CD14-positive monocyte (primary cell): Measurements from ENCODE around the gene ANXA1. TPM values are rescaled to one million over a fixed set of nuclear protein-coding genes. Genes with fewer than 3 reads are reported as not detected.

Experiments used
- DNase-seq, 3 donors: peaks; one replicate each; pipeline ENCODE4 v3.0.0-alpha.2; 2011 to 2022
- H2AFZ ChIP-seq: 2 replicates; pipeline ENCODE4 v1.6.0; 2012; ENCODE audit warnings: mild to moderate bottlenecking, low read depth, low read length, inconsistent platforms; ENCODE audit not compliant: insufficient read depth, poor library complexity, severe bottlenecking
- H3K27ac ChIP-seq, 2 donors: 1 replicate in 1 of 2; 2 replicates in 1 of 2; pipeline ENCODE4 v1.5.1; 2012 to 2013; ENCODE audit warnings: low read length in 2 of 2, control low read depth in 1 of 2, inconsistent platforms in 1 of 2, low read depth in 1 of 2, mild to moderate bottlenecking in 1 of 2
- H3K27me3 ChIP-seq, 2 donors: one replicate each; pipeline versions ENCODE4 v1.6.0 to v1.6.1; 2011 to 2013; ENCODE audit warnings: low read length in 2 of 2; ENCODE audit not compliant: control insufficient read depth in 2 of 2, insufficient read depth in 2 of 2
- H3K36me3 ChIP-seq, 2 donors: replicated peaks in 1 of 2; 1 replicate in 1 of 2; 2 replicates in 1 of 2; pipeline versions ENCODE4 v1.5.1 to v1.6.1; 2012 to 2013; ENCODE audit warnings: low read length in 2 of 2, control low read depth in 1 of 2, inconsistent platforms in 1 of 2, mild to moderate bottlenecking in 1 of 2; ENCODE audit not compliant: insufficient read depth in 2 of 2, control insufficient read depth in 1 of 2
- H3K4me1 ChIP-seq, 2 donors: 1 replicate in 1 of 2; 2 replicates in 1 of 2; pipeline versions ENCODE4 v1.5.1 to v1.6.1; 2012 to 2013; ENCODE audit warnings: low read length in 2 of 2, control low read depth in 1 of 2, inconsistent platforms in 1 of 2, mild to moderate bottlenecking in 1 of 2, moderate library complexity in 1 of 2; ENCODE audit not compliant: insufficient read depth in 2 of 2, control insufficient read depth in 1 of 2
- H3K4me2 ChIP-seq: replicated peaks from 2 replicates; pipeline ENCODE3; 2012; ENCODE audit warnings: low read length, moderate library complexity, mild to moderate bottlenecking; ENCODE audit not compliant: poor library complexity, severe bottlenecking; ENCODE audit errors: extremely low read depth
- H3K4me3 ChIP-seq, 3 experiments: fragments of 200-600 bp in 1 of 3; sonication (generic) in 1 of 3; replicated peaks in 1 of 3; 1 replicate in 2 of 3; 2 replicates in 1 of 3; pipeline ENCODE4 v1.5.1; 2011 to 2013; ENCODE audit warnings: low read length in 3 of 3, mild to moderate bottlenecking in 3 of 3, control low read depth in 2 of 3, low read depth in 2 of 3, inconsistent platforms in 1 of 3, moderate library complexity in 1 of 3
- H3K79me2 ChIP-seq: 2 replicates; pipeline ENCODE4 v1.6.0; 2012; ENCODE audit warnings: mild to moderate bottlenecking, control low read depth, inconsistent platforms, low read length, moderate library complexity; ENCODE audit not compliant: insufficient read depth
- H3K9ac ChIP-seq: 2 replicates; pipeline ENCODE4 v1.6.0; 2017; ENCODE audit warnings: low read length, mild to moderate bottlenecking; ENCODE audit not compliant: insufficient read depth, poor library complexity, severe bottlenecking
- H3K9me3 ChIP-seq, 2 donors: replicated peaks in 1 of 2; 1 replicate in 1 of 2; 2 replicates in 1 of 2; pipeline versions ENCODE4 v1.5.1 to v1.6.1; 2012 to 2013; ENCODE audit warnings: low read length in 2 of 2, control low read depth in 1 of 2; ENCODE audit not compliant: control insufficient read depth in 1 of 2, insufficient read depth in 1 of 2
- H4K20me1 ChIP-seq: 2 replicates; pipeline ENCODE4 v1.6.0; 2012; ENCODE audit warnings: mild to moderate bottlenecking, low read length, control low read depth, moderate library complexity; ENCODE audit not compliant: insufficient read depth
- H3K27ac Mint-ChIP-seq, 7 donors: one replicate each; pipeline ENCODE4 v1.8.0; 2020; ENCODE audit warnings: mild to moderate bottlenecking in 7 of 7, mixed read lengths in 7 of 7, moderate library complexity in 6 of 7, inconsistent platforms in 2 of 7
- H3K27me3 Mint-ChIP-seq, 3 donors: one replicate each; pipeline ENCODE4 v1.8.0; 2021 to 2022; ENCODE audit warnings: low read depth in 3 of 3, mild to moderate bottlenecking in 3 of 3, mixed read lengths in 3 of 3, moderate library complexity in 3 of 3, inconsistent platforms in 1 of 3
- H3K36me3 Mint-ChIP-seq, 2 donors: one replicate each; pipeline ENCODE4 v1.8.0; 2020; ENCODE audit warnings: mixed read lengths in 2 of 2, inconsistent platforms in 1 of 2, mild to moderate bottlenecking in 1 of 2
- H3K4me1 Mint-ChIP-seq: one replicate; pipeline ENCODE4 v1.8.0; 2020; ENCODE audit warnings: mild to moderate bottlenecking, mixed read lengths
- H3K4me3 Mint-ChIP-seq, 2 donors: one replicate each; pipeline ENCODE4 v1.8.0; 2020; ENCODE audit warnings: mild to moderate bottlenecking in 2 of 2, mixed read lengths in 2 of 2, moderate library complexity in 1 of 2
- H3K9me3 Mint-ChIP-seq, 7 donors: one replicate each; pipeline ENCODE4 v1.8.0; 2020 to 2022; ENCODE audit warnings: mixed read lengths in 7 of 7, mild to moderate bottlenecking in 6 of 7, moderate library complexity in 6 of 7, inconsistent platforms in 2 of 7
- CTCF ChIP-seq: fragments of 200-600 bp; IDR thresholded peaks from one replicate; pipeline ENCODE4 v1.8.0; 2022; ENCODE audit warnings: antibody characterized with exemption, mild to moderate bottlenecking
- WGBS: methylation state at CpG from one replicate; pipeline ENCODE4 v1.1.5; 2013; ENCODE audit warnings: missing lambda C conversion rate; ENCODE audit not compliant: insufficient coverage; 5-methylcytosine and 5-hydroxymethylcytosine counted together
- intact Hi-C, 2 donors: fragments of 100-400 bp; cut with micrococcal nuclease; formaldehyde crosslinking; loops; one replicate each; pipeline versions ENCODE4 v1.15.0 to v1.15.1; 2023
- polyA plus RNA-seq, 3 donors: library from polyadenylated mRNA; depleted of rRNA in 1 of 3; unstranded in 2 of 3; stranded (reverse) in 1 of 3; fragments of 300-500 nt in 2 of 3; fragments of >200 nt in 1 of 3; fragmentation: Illumina TruSeq in 2 of 3; gene quantifications; 1 replicate in 2 of 3; 2 replicates in 1 of 3; pipeline ENCODE4 v1.2.3, GENCODE V29; 2012 to 2021

ANXA1 gene
- polyA plus RNA-seq, 3 donors: 992 to 1,546 (median 1,157) TPM

- no peaks in the 10 kb centered on the region for H3K79me2 ChIP-seq
- H3K4me1 ChIP-seq: no peaks in the 10 kb centered on the region
- no peak overlapping the region for H3K4me2 ChIP-seq
- H3K4me3 ChIP-seq: no peak overlapping the region
- no peak overlapping the region for H3K27ac Mint-ChIP-seq
- intact Hi-C loops: no loop called here
- DNase-seq: no peak
- WGBS: 100% methylated on average over 1 of the region's 1 CpG
- H3K9me3 Mint-ChIP-seq: peaks cover 0 to 2% (median 0%) of the 10 kb centered on the region in 7 donors
- no peaks in the 10 kb centered on the region for H4K20me1 ChIP-seq
- no peak overlapping the region for H3K9ac ChIP-seq
- no peak overlapping the region for H2AFZ ChIP-seq
- H3K9me3 ChIP-seq: no peaks in the 10 kb centered on the region
- H3K36me3 ChIP-seq: no peaks in the 10 kb centered on the region
- H3K36me3 Mint-ChIP-seq: no peaks in the 10 kb centered on the region
- H3K4me3 Mint-ChIP-seq: no peak overlapping the region
- H3K4me1 Mint-ChIP-seq: no peaks in the 10 kb centered on the region
- no peak overlapping the region for H3K27ac ChIP-seq
- H3K27me3 Mint-ChIP-seq: peaks cover 0 to 1% (median 0%) of the 10 kb centered on the region in 3 donors
- no peak for TF ChIP-seq CTCF
- no peaks in the 10 kb centered on the region for H3K27me3 ChIP-seq
Observed at GRCh38 chr9:73114958-73115357, 36.7 kb upstream of the ANXA1 start.

- H3K9ac ChIP-seq: no peak overlapping the region
- no peaks in the 10 kb centered on the region for H3K4me1 Mint-ChIP-seq
- H3K4me2 ChIP-seq: no peak overlapping the region
- no peak overlapping the region for H3K4me3 Mint-ChIP-seq
- H3K4me1 ChIP-seq: no peaks in the 10 kb centered on the region
- no peak for DNase-seq
- no peaks in the 10 kb centered on the region for H3K27me3 ChIP-seq
- H3K36me3 Mint-ChIP-seq: no peaks in the 10 kb centered on the region
- H3K9me3 Mint-ChIP-seq: peaks cover 0 to 2% (median 0%) of the 10 kb centered on the region in 7 donors
- no peak overlapping the region for H3K27ac ChIP-seq
- intact Hi-C loops: no loop called here
- WGBS: no CpG with 5 or more reads among the region's 1 CpG
- H3K79me2 ChIP-seq: no peaks in the 10 kb centered on the region
- H3K36me3 ChIP-seq: no peaks in the 10 kb centered on the region
- no peak overlapping the region for H3K4me3 ChIP-seq
- H4K20me1 ChIP-seq: no peaks in the 10 kb centered on the region
- H2AFZ ChIP-seq: no peak overlapping the region
- peaks cover 0 to 1% (median 0%) of the 10 kb centered on the region in 3 donors for H3K27me3 Mint-ChIP-seq
- H3K27ac Mint-ChIP-seq: no peak overlapping the region
- no peaks in the 10 kb centered on the region for H3K9me3 ChIP-seq
- no peak for TF ChIP-seq CTCF
Observed at GRCh38 chr9:73116031-73116430, 35.6 kb upstream of the ANXA1 start.
